Neural cell (in vitro differentiated cells): ENCODE results near the gene HBZ. TPM values are rescaled to one million over a fixed set of nuclear protein-coding genes. Genes with fewer than 3 reads are reported as not detected.

Experiments
- H2AFZ ChIP-seq: fragments of 200-600, 300-800 bp; sonication (generic), shearing (Covaris generic); 2 replicates; pipeline ENCODE4 v1.6.0; 2014; ENCODE audit warnings: low read depth, mild to moderate bottlenecking, antibody characterized with exemption, low read length, moderate library complexity
- H3F3A ChIP-seq: fragments of 200-600 bp; shearing (Covaris generic); 2 replicates; pipeline ENCODE4 v1.6.1; 2016; ENCODE audit warnings: mild to moderate bottlenecking, moderate library complexity, mixed read lengths, antibody characterized with exemption, low read length; ENCODE audit not compliant: insufficient read depth, poor library complexity, severe bottlenecking
- H3K27ac ChIP-seq: fragments of 200-600, 300-800 bp; sonication (generic), shearing (Covaris generic); 2 replicates; pipeline ENCODE4 v1.5.1; 2014; ENCODE audit warnings: mild to moderate bottlenecking, low read length, moderate library complexity
- H3K27me3 ChIP-seq: fragments of 300-800, 200-600 bp; sonication (generic), shearing (Covaris generic); 2 replicates; pipeline ENCODE4 v1.6.0; 2014; ENCODE audit warnings: mild to moderate bottlenecking, low read depth, low read length, moderate library complexity; ENCODE audit not compliant: insufficient read depth
- H3K36me3 ChIP-seq: fragments of 300-800, 200-600 bp; sonication (generic), shearing (Covaris generic); 2 replicates; pipeline ENCODE4 v1.5.1; 2014; ENCODE audit warnings: mild to moderate bottlenecking, antibody characterized with exemption, low read length, moderate library complexity; ENCODE audit not compliant: insufficient read depth
- H3K4me2 ChIP-seq: fragments of 300-800, 200-600 bp; sonication (generic), shearing (Covaris generic); 2 replicates; pipeline ENCODE4 v1.6.0; 2014; ENCODE audit warnings: mild to moderate bottlenecking, low read length
- H3K4me3 ChIP-seq: fragments of 300-800, 200-600 bp; sonication (generic), shearing (Covaris generic); 2 replicates; pipeline ENCODE4 v1.5.1; 2014; ENCODE audit warnings: mild to moderate bottlenecking, low read length, moderate library complexity
- H3K79me2 ChIP-seq: fragments of 200-600 bp; shearing (Covaris generic); replicated peaks from 2 replicates; pipeline ENCODE4 v1.6.0; 2014; ENCODE audit warnings: mild to moderate bottlenecking, low read length, moderate library complexity; ENCODE audit not compliant: insufficient read depth
- H3K9ac ChIP-seq: fragments of 300-800, 200-600 bp; sonication (generic), shearing (Covaris generic); 2 replicates; pipeline ENCODE4 v1.6.1; 2016; ENCODE audit warnings: mild to moderate bottlenecking, low read length, mixed read lengths
- H3K9me2 ChIP-seq: fragments of 200-600 bp; shearing (Covaris generic); 2 replicates; pipeline ENCODE4 v1.6.1; 2016; ENCODE audit warnings: mild to moderate bottlenecking, low read length, mixed read lengths; ENCODE audit not compliant: insufficient read depth
- H3K9me3 ChIP-seq: fragments of 200-600, 300-800 bp; sonication (generic), shearing (Covaris generic); 2 replicates; pipeline ENCODE4 v1.6.1; 2016; ENCODE audit warnings: mild to moderate bottlenecking, mixed run types, low read length, moderate library complexity, mixed read lengths
- H4K20me1 ChIP-seq: fragments of 200-600 bp; shearing (Covaris generic); 2 replicates; pipeline ENCODE4 v1.6.1; 2016; ENCODE audit warnings: mild to moderate bottlenecking, mixed run types; ENCODE audit not compliant: insufficient read depth
- EP300 ChIP-seq: fragments of 450-650 bp; conservative IDR thresholded peaks from 2 replicates; pipeline ENCODE4 v1.6.1; 2014; ENCODE audit warnings: antibody characterized with exemption, mild to moderate bottlenecking, moderate library complexity; ENCODE audit not compliant: poor library complexity, severe bottlenecking
- EZH2 ChIP-seq: fragments of 200-600, 300-800 bp; shearing (Covaris generic), sonication (generic); IDR thresholded peaks from 2 replicates; pipeline ENCODE4 v1.6.1; 2014; ENCODE audit warnings: antibody characterized with exemption, low read length, borderline replicate concordance, mild to moderate bottlenecking; ENCODE audit not compliant: insufficient read depth, poor library complexity, severe bottlenecking
- MXI1 ChIP-seq: fragments of 450-650 bp; conservative IDR thresholded peaks from 2 replicates; pipeline ENCODE4 v1.6.1; 2014; ENCODE audit warnings: antibody characterized with exemption, mild to moderate bottlenecking; ENCODE audit not compliant: poor library complexity, severe bottlenecking
- POLR2AphosphoS5 ChIP-seq: IDR thresholded peaks from 2 replicates; pipeline ENCODE4 v1.6.1; 2012
- RAD21 ChIP-seq: fragments of 450-650 bp; conservative IDR thresholded peaks from 2 replicates; pipeline ENCODE4 v1.6.1; 2014; ENCODE audit warnings: antibody characterized with exemption, mild to moderate bottlenecking, moderate library complexity
- SMC3 ChIP-seq: fragments of 450-650 bp; conservative IDR thresholded peaks from 2 replicates; pipeline ENCODE4 v1.6.1; 2014; ENCODE audit warnings: antibody characterized with exemption, mild to moderate bottlenecking, moderate library complexity; ENCODE audit not compliant: poor library complexity
- TAF1 ChIP-seq: IDR thresholded peaks from 2 replicates; pipeline ENCODE4 v1.6.1; 2012; ENCODE audit warnings: low read depth
- polyA plus RNA-seq: library from polyadenylated mRNA; depleted of rRNA; stranded (reverse); fragments of >200 nt; gene quantifications from 2 replicates; pipeline ENCODE4 v1.2.3, GENCODE V29; 2014
- TF ChIP-seq, protein P1 (sequence below): fragments of 450-650 bp; IDR thresholded peaks from 2 replicates; pipeline ENCODE4 v1.5.1; 2014; ENCODE audit warnings: antibody characterized with exemption, mild to moderate bottlenecking, moderate library complexity; ENCODE audit not compliant: poor library complexity, severe bottlenecking
- TF ChIP-seq, protein P2 (sequence below): IDR thresholded peaks from 2 replicates; pipeline ENCODE4 v1.6.1; 2012; ENCODE audit warnings: borderline replicate concordance

Gene HBZ
- polyA plus RNA-seq, 1 donor from 2014 or later = not detected

DNA sequence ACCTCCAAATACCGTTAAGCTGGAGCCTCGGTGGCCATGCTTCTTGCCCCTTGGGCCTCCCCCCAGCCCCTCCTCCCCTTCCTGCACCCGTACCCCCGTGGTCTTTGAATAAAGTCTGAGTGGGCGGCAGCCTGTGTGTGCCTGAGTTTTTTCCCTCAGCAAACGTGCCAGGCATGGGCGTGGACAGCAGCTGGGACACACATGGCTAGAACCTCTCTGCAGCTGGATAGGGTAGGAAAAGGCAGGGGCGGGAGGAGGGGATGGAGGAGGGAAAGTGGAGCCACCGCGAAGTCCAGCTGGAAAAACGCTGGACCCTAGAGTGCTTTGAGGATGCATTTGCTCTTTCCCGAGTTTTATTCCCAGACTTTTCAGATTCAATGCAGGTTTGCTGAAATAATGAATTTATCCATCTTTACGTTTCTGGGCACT is 25.0 kb downstream of the HBZ start:
- H3F3A ChIP-seq = no peaks in the 10 kb centered on the region
- no peak overlapping the region for H3K4me2 ChIP-seq
- peaks cover 62% of the 10 kb centered on the region for H3K27me3 ChIP-seq
- no peaks in the 10 kb centered on the region for H3K9me2 ChIP-seq
- H3K9ac ChIP-seq = no peak overlapping the region
- no peaks in the 10 kb centered on the region for H3K36me3 ChIP-seq
- H3K79me2 ChIP-seq = no peaks in the 10 kb centered on the region
- H2AFZ ChIP-seq = no peak overlapping the region
- no peak for TF ChIP-seq MXI1
- TF ChIP-seq, protein P1, sequence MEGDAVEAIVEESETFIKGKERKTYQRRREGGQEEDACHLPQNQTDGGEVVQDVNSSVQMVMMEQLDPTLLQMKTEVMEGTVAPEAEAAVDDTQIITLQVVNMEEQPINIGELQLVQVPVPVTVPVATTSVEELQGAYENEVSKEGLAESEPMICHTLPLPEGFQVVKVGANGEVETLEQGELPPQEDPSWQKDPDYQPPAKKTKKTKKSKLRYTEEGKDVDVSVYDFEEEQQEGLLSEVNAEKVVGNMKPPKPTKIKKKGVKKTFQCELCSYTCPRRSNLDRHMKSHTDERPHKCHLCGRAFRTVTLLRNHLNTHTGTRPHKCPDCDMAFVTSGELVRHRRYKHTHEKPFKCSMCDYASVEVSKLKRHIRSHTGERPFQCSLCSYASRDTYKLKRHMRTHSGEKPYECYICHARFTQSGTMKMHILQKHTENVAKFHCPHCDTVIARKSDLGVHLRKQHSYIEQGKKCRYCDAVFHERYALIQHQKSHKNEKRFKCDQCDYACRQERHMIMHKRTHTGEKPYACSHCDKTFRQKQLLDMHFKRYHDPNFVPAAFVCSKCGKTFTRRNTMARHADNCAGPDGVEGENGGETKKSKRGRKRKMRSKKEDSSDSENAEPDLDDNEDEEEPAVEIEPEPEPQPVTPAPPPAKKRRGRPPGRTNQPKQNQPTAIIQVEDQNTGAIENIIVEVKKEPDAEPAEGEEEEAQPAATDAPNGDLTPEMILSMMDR = no peak
- TF ChIP-seq RAD21 = no peak
- no peak for TF ChIP-seq POLR2AphosphoS5
- no peak for TF ChIP-seq TAF1
- TF ChIP-seq EZH2 = no peak
- TF ChIP-seq, protein P2, sequence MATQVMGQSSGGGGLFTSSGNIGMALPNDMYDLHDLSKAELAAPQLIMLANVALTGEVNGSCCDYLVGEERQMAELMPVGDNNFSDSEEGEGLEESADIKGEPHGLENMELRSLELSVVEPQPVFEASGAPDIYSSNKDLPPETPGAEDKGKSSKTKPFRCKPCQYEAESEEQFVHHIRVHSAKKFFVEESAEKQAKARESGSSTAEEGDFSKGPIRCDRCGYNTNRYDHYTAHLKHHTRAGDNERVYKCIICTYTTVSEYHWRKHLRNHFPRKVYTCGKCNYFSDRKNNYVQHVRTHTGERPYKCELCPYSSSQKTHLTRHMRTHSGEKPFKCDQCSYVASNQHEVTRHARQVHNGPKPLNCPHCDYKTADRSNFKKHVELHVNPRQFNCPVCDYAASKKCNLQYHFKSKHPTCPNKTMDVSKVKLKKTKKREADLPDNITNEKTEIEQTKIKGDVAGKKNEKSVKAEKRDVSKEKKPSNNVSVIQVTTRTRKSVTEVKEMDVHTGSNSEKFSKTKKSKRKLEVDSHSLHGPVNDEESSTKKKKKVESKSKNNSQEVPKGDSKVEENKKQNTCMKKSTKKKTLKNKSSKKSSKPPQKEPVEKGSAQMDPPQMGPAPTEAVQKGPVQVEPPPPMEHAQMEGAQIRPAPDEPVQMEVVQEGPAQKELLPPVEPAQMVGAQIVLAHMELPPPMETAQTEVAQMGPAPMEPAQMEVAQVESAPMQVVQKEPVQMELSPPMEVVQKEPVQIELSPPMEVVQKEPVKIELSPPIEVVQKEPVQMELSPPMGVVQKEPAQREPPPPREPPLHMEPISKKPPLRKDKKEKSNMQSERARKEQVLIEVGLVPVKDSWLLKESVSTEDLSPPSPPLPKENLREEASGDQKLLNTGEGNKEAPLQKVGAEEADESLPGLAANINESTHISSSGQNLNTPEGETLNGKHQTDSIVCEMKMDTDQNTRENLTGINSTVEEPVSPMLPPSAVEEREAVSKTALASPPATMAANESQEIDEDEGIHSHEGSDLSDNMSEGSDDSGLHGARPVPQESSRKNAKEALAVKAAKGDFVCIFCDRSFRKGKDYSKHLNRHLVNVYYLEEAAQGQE = no peak
- TF ChIP-seq SMC3 = no peak
- H3K4me3 ChIP-seq = no peak overlapping the region
- no peaks in the 10 kb centered on the region for H3K9me3 ChIP-seq
- H3K27ac ChIP-seq = no peak overlapping the region
- no peaks in the 10 kb centered on the region for H4K20me1 ChIP-seq

DNA sequence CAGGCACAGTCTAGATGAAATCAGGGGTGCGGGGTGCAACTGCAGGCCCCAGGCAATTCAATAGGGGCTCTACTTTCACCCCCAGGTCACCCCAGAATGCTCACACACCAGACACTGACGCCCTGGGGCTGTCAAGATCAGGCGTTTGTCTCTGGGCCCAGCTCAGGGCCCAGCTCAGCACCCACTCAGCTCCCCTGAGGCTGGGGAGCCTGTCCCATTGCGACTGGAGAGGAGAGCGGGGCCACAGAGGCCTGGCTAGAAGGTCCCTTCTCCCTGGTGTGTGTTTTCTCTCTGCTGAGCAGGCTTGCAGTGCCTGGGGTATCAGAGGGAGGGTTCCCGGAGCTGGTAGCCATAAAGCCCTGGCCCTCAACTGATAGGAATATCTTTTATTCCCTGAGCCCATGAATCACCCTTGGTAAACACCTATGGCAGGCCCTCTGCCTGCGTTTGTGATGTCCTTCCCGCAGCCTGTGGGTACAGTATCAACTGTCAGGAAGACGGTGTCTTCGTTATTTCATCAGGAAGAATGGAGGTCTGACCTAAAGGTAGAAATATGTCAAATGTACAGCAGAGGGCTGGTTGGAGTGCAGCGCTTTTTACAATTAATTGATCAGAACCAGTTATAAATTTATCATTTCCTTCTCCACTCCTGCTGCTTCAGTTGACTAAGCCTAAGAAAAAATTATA is 25.7 kb downstream of the HBZ start:
- Histone ChIP-seq H3K9ac (no peak overlapping the region), H3F3A (no peaks in the 10 kb centered on the region), H3K4me2 (no peak overlapping the region), H3K9me3 (no peaks in the 10 kb centered on the region), H2AFZ (no peak overlapping the region), H3K79me2 (no peaks in the 10 kb centered on the region), H3K9me2 (no peaks in the 10 kb centered on the region), H4K20me1 (no peaks in the 10 kb centered on the region), H3K27me3 (peaks cover 62% of the 10 kb centered on the region), H3K4me3 (no peak overlapping the region), H3K27ac (no peak overlapping the region), H3K36me3 (no peaks in the 10 kb centered on the region)
- no peak for TF ChIP-seq RAD21
- TF ChIP-seq, protein P1 = no peak
- TF ChIP-seq TAF1 = no peak
- no peak for TF ChIP-seq EP300
- no peak for TF ChIP-seq MXI1
- no peak for TF ChIP-seq POLR2AphosphoS5
- TF ChIP-seq, protein P2 = no peak
- no peak for TF ChIP-seq SMC3
- TF ChIP-seq EZH2 = no peak
